B cell (primary cell): ENCODE data around the gene CALR. TPM values are rescaled to one million over a fixed set of nuclear protein-coding genes. Genes with fewer than 3 reads are reported as not detected.

ENCODE experiments used
- ATAC-seq: fragments of 200-7000 bp; cut with Tn5 transposase; one replicate; pipeline ENCODE4 v1.10.0; 2021; ENCODE audit warnings: low read depth, mild to moderate bottlenecking, moderate number of reproducible peaks, moderate library complexity
- CTCF ChIA-PET: fragments of 350-600 bp; sonication (Branson Sonifier 250); formaldehyde crosslinking; loops from one replicate; lab custom pipeline; 2021; ENCODE audit warnings: antibody characterized with exemption, inconsistent platforms; lab: Charles Lee
- POLR2A ChIA-PET: fragments of 350-600 bp; sonication (Branson Sonifier 250); formaldehyde crosslinking; loops from one replicate; lab custom pipeline; 2021; ENCODE audit warnings: antibody characterized with exemption; lab: Charles Lee
- DNase-seq: peaks from one replicate; pipeline ENCODE4 v3.0.0; 2013
- H2AFZ ChIP-seq: 2 replicates; pipeline ENCODE4 v1.6.1; 2012; ENCODE audit warnings: mild to moderate bottlenecking, low read depth, low read length; ENCODE audit not compliant: insufficient read depth, poor library complexity, severe bottlenecking
- H3K27ac ChIP-seq, 2 donors: 1 replicate in 1 of 2; 2 replicates in 1 of 2; pipeline ENCODE4 v1.5.1; 2012 to 2013; ENCODE audit warnings: low read length in 2 of 2, mild to moderate bottlenecking in 2 of 2, moderate library complexity in 1 of 2
- H3K27me3 ChIP-seq, 4 experiments: fragments of 200-600 bp in 1 of 4; sonication (generic) in 1 of 4; replicated peaks in 1 of 4; 1 replicate in 2 of 4; 2 replicates in 2 of 4; pipeline versions ENCODE4 v1.6.1 to v1.7.0; 2013 to 2016; ENCODE audit warnings: low read length in 3 of 4, mild to moderate bottlenecking in 2 of 4, mixed read lengths in 1 of 4, moderate library complexity in 1 of 4; ENCODE audit not compliant: insufficient read depth in 4 of 4, control insufficient read depth in 3 of 4; ENCODE audit errors: control extremely low read depth in 1 of 4
- H3K36me3 ChIP-seq, 2 experiments: replicated peaks in 1 of 2; 1 replicate in 1 of 2; 2 replicates in 1 of 2; pipeline versions ENCODE4 v1.6.1 to v1.7.1; 2013; ENCODE audit warnings: low read length in 1 of 2; ENCODE audit not compliant: insufficient read depth in 2 of 2, control insufficient read depth in 1 of 2; ENCODE audit errors: control extremely low read depth in 1 of 2, extremely low read depth in 1 of 2
- H3K4me1 ChIP-seq, 2 donors: fragments of 200-600 bp in 1 of 2; sonication (generic) in 1 of 2; 1 replicate in 1 of 2; 2 replicates in 1 of 2; pipeline versions ENCODE4 v1.5.1 to v1.6.1; 2013 to 2017; ENCODE audit warnings: low read length in 2 of 2; ENCODE audit not compliant: control insufficient read depth in 2 of 2, insufficient read depth in 2 of 2
- H3K4me2 ChIP-seq: replicated peaks from 2 replicates; pipeline ENCODE3; 2012; ENCODE audit warnings: mild to moderate bottlenecking, low read depth, low read length; ENCODE audit not compliant: poor library complexity, severe bottlenecking
- H3K4me3 ChIP-seq, 5 experiments: fragments of 200-600 bp in 1 of 5; sonication (generic) in 1 of 5; 1 replicate in 3 of 5; 2 replicates in 2 of 5; pipeline versions ENCODE4 v1.5.1 to v1.7.0; 2011 to 2016; ENCODE audit warnings: low read length in 4 of 5, mild to moderate bottlenecking in 4 of 5, low read depth in 2 of 5, control low read depth in 1 of 5, moderate library complexity in 1 of 5; ENCODE audit not compliant: insufficient read depth in 1 of 5; ENCODE audit errors: control extremely low read depth in 1 of 5, extremely low read depth in 1 of 5
- H3K79me2 ChIP-seq: fragments of 200-600 bp; sonication (generic); one replicate; pipeline ENCODE4 v1.6.0; 2016; ENCODE audit warnings: low read length; ENCODE audit not compliant: control insufficient read depth, insufficient read depth
- H3K9ac ChIP-seq: fragments of 200-600 bp; sonication (generic); 2 replicates; pipeline ENCODE4 v1.6.1; 2017; ENCODE audit warnings: mild to moderate bottlenecking, low read length, moderate library complexity
- H3K9me3 ChIP-seq, 3 donors: one replicate each; pipeline versions ENCODE4 v1.6.1 to v1.7.1; 2013; ENCODE audit warnings: low read length in 2 of 3; ENCODE audit not compliant: control insufficient read depth in 2 of 3, insufficient read depth in 1 of 3; ENCODE audit errors: control extremely low read depth in 1 of 3
- H4K20me1 ChIP-seq: 2 replicates; pipeline ENCODE4 v1.6.0; 2012; ENCODE audit warnings: mild to moderate bottlenecking, low read length; ENCODE audit not compliant: insufficient read depth, control insufficient read depth, poor library complexity, severe bottlenecking
- H3K27ac Mint-ChIP-seq: one replicate; pipeline ENCODE4 v1.8.0; 2021; ENCODE audit warnings: mixed read lengths
- H3K27me3 Mint-ChIP-seq: one replicate; pipeline ENCODE4 v1.8.0; 2021; ENCODE audit warnings: mixed read lengths
- H3K4me1 Mint-ChIP-seq: one replicate; pipeline ENCODE4 v1.8.0; 2021; ENCODE audit warnings: mixed read lengths
- H3K4me3 Mint-ChIP-seq: one replicate; pipeline ENCODE4 v1.8.0; 2021; ENCODE audit warnings: mixed read lengths
- H3K9me3 Mint-ChIP-seq: one replicate; pipeline ENCODE4 v1.8.0; 2022; ENCODE audit warnings: mixed read lengths; ENCODE audit not compliant: insufficient read depth
- EZH2 ChIP-seq: IDR thresholded peaks from 2 replicates; pipeline ENCODE4 v1.6.1; 2012; ENCODE audit warnings: borderline replicate concordance, low read depth, mild to moderate bottlenecking, moderate library complexity, low read length; ENCODE audit not compliant: insufficient read depth, poor library complexity, severe bottlenecking
- WGBS: methylation state at CpG from one replicate; pipeline ENCODE4 v1.1.5; 2013; ENCODE audit warnings: missing lambda C conversion rate; ENCODE audit not compliant: insufficient coverage; 5-methylcytosine and 5-hydroxymethylcytosine counted together
- intact Hi-C: fragments of 100-400 bp; cut with micrococcal nuclease; formaldehyde crosslinking; loops from one replicate; pipeline ENCODE4 v1.10.0; 2022
- polyA plus RNA-seq: library from polyadenylated mRNA; depleted of rRNA; stranded (reverse); fragments of >200 nt; gene quantifications from 2 replicates; pipeline ENCODE4 v1.2.3, GENCODE V29; 2012
- total RNA-seq, 2 donors: library from RNA; stranded (reverse); fragments of 120-200 nt in 1 of 2; gene quantifications; 1 replicate in 1 of 2; 2 replicates in 1 of 2; pipeline versions ENCODE4 v1.2.3 to v1.2.4, GENCODE V29; 2013 to 2022
- TF ChIP-seq, protein P1 (sequence below): fragments of 200-600 bp; IDR thresholded peaks from one replicate; pipeline ENCODE4 v1.8.0; 2022; ENCODE audit warnings: antibody characterized with exemption, mild to moderate bottlenecking

Gene CALR
- total and polyA plus RNA-seq, 2 donors (not counting 1 experiment from before 2014, with no cell fraction given), result 214 to 385 TPM

- H3K9me3 Mint-ChIP-seq, result no peaks in the 10 kb centered on the region
- Histone ChIP-seq H3K27me3 (no peaks in the 10 kb centered on the region), H3K36me3 (no peaks in the 10 kb centered on the region), H3K9ac (no peak within 1 kb of the TSS), H3K9me3 (no peaks in the 10 kb centered on the region), H2AFZ (no peak within 1 kb of the TSS), H3K4me3 (no peak within 1 kb of the TSS), H3K4me1 (peaks cover 4 to 10% of the 10 kb centered on the region in 2 donors), H3K79me2 (no peaks in the 10 kb centered on the region), H4K20me1 (no peaks in the 10 kb centered on the region), H3K4me2 (no peak within 1 kb of the TSS), H3K27ac (no peak within 1 kb of the TSS)
- 75% methylated on average over 14 of the region's 14 CpGs for WGBS
- DNase-seq (no peak), ATAC-seq (no peak)
- H3K4me3 Mint-ChIP-seq, result no peak within 1 kb of the TSS
- no peak within 1 kb of the TSS for H3K27ac Mint-ChIP-seq
- TF ChIP-seq EZH2, result no peak
- TF ChIP-seq, protein P1, sequence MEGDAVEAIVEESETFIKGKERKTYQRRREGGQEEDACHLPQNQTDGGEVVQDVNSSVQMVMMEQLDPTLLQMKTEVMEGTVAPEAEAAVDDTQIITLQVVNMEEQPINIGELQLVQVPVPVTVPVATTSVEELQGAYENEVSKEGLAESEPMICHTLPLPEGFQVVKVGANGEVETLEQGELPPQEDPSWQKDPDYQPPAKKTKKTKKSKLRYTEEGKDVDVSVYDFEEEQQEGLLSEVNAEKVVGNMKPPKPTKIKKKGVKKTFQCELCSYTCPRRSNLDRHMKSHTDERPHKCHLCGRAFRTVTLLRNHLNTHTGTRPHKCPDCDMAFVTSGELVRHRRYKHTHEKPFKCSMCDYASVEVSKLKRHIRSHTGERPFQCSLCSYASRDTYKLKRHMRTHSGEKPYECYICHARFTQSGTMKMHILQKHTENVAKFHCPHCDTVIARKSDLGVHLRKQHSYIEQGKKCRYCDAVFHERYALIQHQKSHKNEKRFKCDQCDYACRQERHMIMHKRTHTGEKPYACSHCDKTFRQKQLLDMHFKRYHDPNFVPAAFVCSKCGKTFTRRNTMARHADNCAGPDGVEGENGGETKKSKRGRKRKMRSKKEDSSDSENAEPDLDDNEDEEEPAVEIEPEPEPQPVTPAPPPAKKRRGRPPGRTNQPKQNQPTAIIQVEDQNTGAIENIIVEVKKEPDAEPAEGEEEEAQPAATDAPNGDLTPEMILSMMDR, result no peak
- ChIA-PET CTCF (interaction anchor here (1.4 to 3.5 kb wide), 3 partner anchors 8 to 125 kb away, joined by 5 to 22 read pairs (median 7); no protein-coding TSS in a partner anchor), POLR2A (no interaction called here)
- intact Hi-C loops, result no loop called here
- H3K4me1 Mint-ChIP-seq, result peaks cover 6% of the 10 kb centered on the region
- H3K27me3 Mint-ChIP-seq, result peaks cover 3% of the 10 kb centered on the region
Measured at GRCh38 chr19:12969292-12969988, 31.0 kb downstream of the CALR start, which contains the start of gene DAND5. TSS of gene DAND5 (plus strand) at chr19:12969576. CDS start at chr19:12969661, 85 bp downstream.
